ENCODE results near the gene KLHL40.

Gene KLHL40

DNA sequence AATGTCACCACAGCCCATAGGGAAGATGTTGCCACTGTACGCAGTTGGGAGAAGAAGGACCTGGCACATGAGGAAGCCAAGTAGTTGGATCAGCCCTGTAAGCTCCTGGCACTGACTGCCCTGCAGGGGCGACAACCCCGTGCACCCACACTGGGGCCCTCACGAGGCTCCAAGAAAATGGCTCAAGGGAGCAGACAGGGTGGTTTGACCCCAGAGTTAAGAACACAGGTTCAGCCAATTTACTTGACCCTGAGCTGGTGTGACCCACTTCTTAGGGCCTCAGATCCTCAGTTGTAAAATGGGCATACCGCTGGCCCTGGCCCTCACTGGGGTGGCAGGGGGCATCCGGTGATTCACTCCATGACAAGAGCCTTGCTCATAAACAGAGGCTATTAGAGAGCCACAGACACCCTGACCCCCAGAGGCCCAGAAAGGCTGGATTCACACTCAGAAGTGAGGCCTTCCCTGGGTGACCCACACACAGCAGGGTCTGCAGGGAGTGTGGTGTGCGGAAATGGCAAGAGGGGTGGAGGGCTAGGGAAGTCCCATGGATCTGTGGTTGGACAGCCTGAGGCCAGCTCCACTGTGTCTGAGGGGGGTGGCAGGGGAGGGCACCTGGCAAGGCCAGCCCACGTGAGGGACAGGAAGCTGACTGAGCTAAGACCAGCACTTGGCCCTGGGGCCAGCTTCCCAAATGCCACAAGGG, 19.0 kb downstream of the KLHL40 start:
- Histone ChIP-seq H3K9ac (ENCODE audit: low read depth, low read length) (no peak overlapping the region), H3K4me1 (ENCODE audit: control insufficient read depth, insufficient read depth, low read length) (peaks cover 3% of the 10 kb centered on the region), H3K4me3 (ENCODE audit: low read length) (no peak overlapping the region), H3K4me2 (ENCODE audit: low read length) (no peak overlapping the region), H3K9me3 (replicated peaks; ENCODE audit: low read length) (no peaks in the 10 kb centered on the region), H3K36me3 (ENCODE audit: insufficient read depth, low read length) (no peaks in the 10 kb centered on the region), H3K27me3 (ENCODE audit: control insufficient read depth, insufficient read depth, low read length) (peaks cover 27% of the 10 kb centered on the region)

DNA sequence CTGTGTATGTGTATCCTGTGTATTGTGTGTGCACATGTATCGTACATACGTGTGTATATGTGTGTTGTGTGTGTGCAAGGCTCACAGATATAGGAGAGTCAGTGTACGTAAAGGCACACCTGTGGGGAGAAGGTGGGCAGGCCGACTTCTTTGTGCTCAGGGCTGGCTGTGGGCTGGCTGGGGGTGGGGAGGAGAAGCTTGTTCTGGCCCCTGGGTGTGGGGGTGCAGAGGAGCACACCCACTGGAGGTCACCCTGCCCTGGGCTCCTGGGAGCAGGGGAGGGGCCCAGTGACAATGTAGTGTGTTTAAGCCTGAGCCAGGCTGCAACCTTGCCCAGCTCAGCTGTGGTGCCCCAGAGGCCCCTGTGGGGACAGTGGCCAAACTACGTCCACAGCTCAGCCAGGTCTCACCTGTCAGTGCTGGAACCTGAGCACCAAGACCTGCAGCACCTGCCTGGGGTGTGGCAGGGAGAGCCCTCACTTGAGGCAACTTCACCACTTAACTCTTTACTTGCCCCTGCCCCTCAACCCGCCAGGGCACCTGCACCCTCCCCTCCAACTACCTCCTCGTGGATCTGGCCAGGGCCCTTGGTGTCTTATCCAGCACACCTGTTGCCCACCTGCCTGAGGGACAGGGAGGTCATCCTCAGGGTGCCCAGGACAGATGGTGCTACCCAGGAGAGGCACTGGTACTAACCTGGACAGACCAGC, 19.9 kb downstream of the KLHL40 start:
- H3K4me3 ChIP-seq (ENCODE audit: low read length): no peak overlapping the region
- H3K27me3 ChIP-seq (ENCODE audit: control insufficient read depth, insufficient read depth, low read length): peaks cover 29% of the 10 kb centered on the region
- no peaks in the 10 kb centered on the region for H3K9me3 ChIP-seq (replicated peaks; ENCODE audit: low read length)
- peaks cover 3% of the 10 kb centered on the region for H3K4me1 ChIP-seq (ENCODE audit: control insufficient read depth, insufficient read depth, low read length)
- H3K36me3 ChIP-seq (ENCODE audit: insufficient read depth, low read length): no peaks in the 10 kb centered on the region
- no peak overlapping the region for H3K9ac ChIP-seq (ENCODE audit: low read depth, low read length)
- no peak overlapping the region for H3K4me2 ChIP-seq (ENCODE audit: low read length)

DNA sequence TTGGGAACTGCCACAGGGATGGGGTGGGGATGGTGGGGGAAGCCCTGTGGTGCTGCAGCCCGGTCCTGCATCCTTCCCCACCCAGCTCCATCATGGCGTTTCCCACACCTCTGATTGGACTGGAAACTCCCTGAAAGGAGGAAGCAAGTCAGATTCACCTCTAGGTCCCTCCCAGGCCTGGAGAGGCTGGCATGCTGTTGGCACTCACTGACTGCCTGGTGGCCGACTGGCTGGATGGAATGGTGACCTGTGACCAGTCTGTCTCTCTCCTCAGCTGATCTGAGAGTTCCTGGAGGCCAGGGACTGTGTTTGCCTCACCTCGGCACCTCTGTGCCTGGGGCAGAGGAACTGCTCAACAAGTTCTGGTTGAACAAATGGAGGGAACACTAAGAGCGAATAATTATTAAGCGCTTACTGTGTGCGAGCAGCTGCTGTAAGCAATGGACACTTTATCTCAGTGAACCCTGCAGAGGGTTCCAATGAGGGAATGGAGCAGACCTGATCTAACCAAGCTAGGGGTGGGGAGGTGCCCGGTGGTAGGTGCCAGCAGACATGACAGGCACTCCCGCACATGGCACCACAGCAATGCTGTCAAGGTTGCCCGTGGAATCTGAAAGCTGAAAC, 20.7 kb downstream of the KLHL40 start:
- Histone ChIP-seq H3K27me3 (ENCODE audit: control insufficient read depth, insufficient read depth, low read length) (peaks cover 33% of the 10 kb centered on the region), H3K4me1 (ENCODE audit: control insufficient read depth, insufficient read depth, low read length) (peaks cover 3% of the 10 kb centered on the region), H3K4me3 (ENCODE audit: low read length) (no peak overlapping the region), H3K9me3 (replicated peaks; ENCODE audit: low read length) (no peaks in the 10 kb centered on the region), H3K36me3 (ENCODE audit: insufficient read depth, low read length) (no peaks in the 10 kb centered on the region), H3K9ac (ENCODE audit: low read depth, low read length) (no peak overlapping the region), H3K4me2 (ENCODE audit: low read length) (no peak overlapping the region)

GRCh38 chr3:42706721-42707619, 21.6 kb downstream of the KLHL40 start:
- no peaks in the 10 kb centered on the region for H3K4me1 ChIP-seq (ENCODE audit: control insufficient read depth, insufficient read depth, low read length)
- H3K27me3 ChIP-seq (ENCODE audit: control insufficient read depth, insufficient read depth, low read length): peaks cover 42% of the 10 kb centered on the region
- no peaks in the 10 kb centered on the region for H3K36me3 ChIP-seq (ENCODE audit: insufficient read depth, low read length)
- H3K4me3 ChIP-seq (ENCODE audit: low read length): no peak overlapping the region
- no peaks in the 10 kb centered on the region for H3K9me3 ChIP-seq (replicated peaks; ENCODE audit: low read length)
- H3K4me2 ChIP-seq (ENCODE audit: low read length): no peak overlapping the region
- H3K9ac ChIP-seq (ENCODE audit: low read depth, low read length): no peak overlapping the region

DNA sequence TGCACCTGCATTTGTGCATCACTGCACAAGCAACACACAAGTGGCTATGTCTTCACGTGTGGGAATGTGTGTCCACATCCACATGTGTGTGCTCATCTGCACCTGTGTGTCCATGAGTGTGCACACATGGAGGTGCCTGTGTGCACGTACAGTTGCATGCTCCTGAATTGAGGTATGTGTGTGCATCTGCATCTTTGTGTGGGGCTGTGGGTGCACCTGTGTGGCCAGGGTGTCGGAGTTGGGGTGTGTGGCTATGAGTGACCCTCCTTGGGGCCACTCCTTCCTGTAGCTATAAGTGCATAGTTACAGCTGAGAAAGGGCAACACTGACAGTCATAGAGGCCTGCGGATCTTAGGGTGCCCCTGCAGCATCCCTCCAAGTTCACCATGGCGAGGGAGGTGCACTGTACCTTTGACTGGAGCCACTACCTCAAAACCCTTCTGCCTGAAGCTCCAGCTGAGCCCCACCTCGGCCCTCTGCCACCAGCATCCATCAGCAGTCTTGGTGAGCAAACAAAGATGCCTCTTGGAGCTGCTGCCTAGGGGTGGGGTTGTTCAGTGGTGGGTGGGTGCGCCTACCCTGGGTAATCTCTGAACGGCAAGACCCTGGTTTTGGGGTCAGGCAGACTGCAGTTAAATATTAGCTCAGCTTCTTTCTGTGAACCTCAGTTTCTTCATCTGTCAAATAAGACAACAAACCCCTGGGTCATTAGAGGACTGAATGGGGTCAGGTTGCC, 22.5 kb downstream of the KLHL40 start:
- no peak overlapping the region for H3K4me3 ChIP-seq (ENCODE audit: low read length)
- H3K9me3 ChIP-seq (replicated peaks; ENCODE audit: low read length): no peaks in the 10 kb centered on the region
- no peaks in the 10 kb centered on the region for H3K36me3 ChIP-seq (ENCODE audit: insufficient read depth, low read length)
- H3K4me1 ChIP-seq (ENCODE audit: control insufficient read depth, insufficient read depth, low read length): no peaks in the 10 kb centered on the region
- no peak overlapping the region for H3K4me2 ChIP-seq (ENCODE audit: low read length)
- H3K9ac ChIP-seq (ENCODE audit: low read depth, low read length): no peak overlapping the region
- H3K27me3 ChIP-seq (ENCODE audit: control insufficient read depth, insufficient read depth, low read length): peaks cover 49% of the 10 kb centered on the region

DNA sequence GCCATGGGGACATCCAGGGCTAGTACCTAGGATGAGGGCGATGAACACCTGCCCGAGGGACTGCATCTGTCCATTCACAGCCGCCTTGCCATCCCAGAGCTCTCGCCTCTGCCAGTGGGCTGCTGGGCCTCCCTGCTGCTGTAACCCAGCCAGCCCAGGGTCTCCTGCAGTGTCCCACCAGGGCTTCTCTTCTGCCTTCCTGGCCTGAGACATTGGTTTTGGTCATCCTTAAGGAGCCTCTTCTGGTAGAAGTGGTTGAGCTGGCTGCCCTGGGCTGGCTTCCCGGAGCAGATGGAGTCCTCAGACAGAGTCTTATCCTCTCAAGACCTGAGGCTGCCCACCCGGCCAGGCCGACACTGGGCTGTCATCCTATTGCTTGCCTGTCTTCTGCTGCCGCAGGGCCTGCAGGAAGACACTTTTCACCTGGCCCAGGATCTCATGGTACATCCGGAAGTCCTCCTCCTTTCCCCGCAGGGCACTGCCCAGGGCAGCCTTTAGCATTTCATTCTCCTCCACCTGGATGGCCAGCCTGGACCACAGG, 23.3 kb downstream of the KLHL40 start:
- peaks cover 56% of the 10 kb centered on the region for H3K27me3 ChIP-seq (ENCODE audit: control insufficient read depth, insufficient read depth, low read length)
- no peaks in the 10 kb centered on the region for H3K36me3 ChIP-seq (ENCODE audit: insufficient read depth, low read length)
- H3K4me1 ChIP-seq (ENCODE audit: control insufficient read depth, insufficient read depth, low read length): no peaks in the 10 kb centered on the region
- no peak overlapping the region for H3K4me2 ChIP-seq (ENCODE audit: low read length)
- H3K4me3 ChIP-seq (ENCODE audit: low read length): no peak overlapping the region
- no peaks in the 10 kb centered on the region for H3K9me3 ChIP-seq (replicated peaks; ENCODE audit: low read length)
- no peak overlapping the region for H3K9ac ChIP-seq (ENCODE audit: low read depth, low read length)

DNA sequence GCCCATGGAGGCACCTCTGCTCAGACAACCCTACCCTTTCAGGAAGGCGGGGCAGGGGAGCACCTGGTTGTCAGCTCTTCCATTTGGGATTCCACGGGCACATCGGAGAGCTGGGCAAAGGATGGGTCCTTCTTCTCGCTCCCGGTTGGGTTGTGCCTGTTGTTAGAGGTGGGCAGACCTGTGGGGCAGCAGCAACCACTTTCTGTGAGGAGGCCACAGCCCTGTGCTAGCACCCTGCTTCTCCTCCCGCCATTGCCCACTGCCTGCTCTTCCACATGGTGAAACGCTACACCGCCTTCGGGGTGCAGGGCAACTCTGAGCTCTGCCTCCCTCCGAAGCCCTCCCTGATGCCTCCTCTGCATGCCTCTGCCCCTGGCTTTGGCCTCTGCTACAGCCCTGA, 24.3 kb downstream of the KLHL40 start:
- peaks cover 65% of the 10 kb centered on the region for H3K27me3 ChIP-seq (ENCODE audit: control insufficient read depth, insufficient read depth, low read length)
- no peaks in the 10 kb centered on the region for H3K4me1 ChIP-seq (ENCODE audit: control insufficient read depth, insufficient read depth, low read length)
- no peaks in the 10 kb centered on the region for H3K36me3 ChIP-seq (ENCODE audit: insufficient read depth, low read length)
- H3K4me3 ChIP-seq (ENCODE audit: low read length): no peak overlapping the region
- H3K9me3 ChIP-seq (replicated peaks; ENCODE audit: low read length): no peaks in the 10 kb centered on the region
- no peak overlapping the region for H3K4me2 ChIP-seq (ENCODE audit: low read length)
- no peak overlapping the region for H3K9ac ChIP-seq (ENCODE audit: low read depth, low read length)

- H3K4me1 ChIP-seq (ENCODE audit: control insufficient read depth, insufficient read depth, low read length): no peaks in the 10 kb centered on the region
- H3K4me2 ChIP-seq (ENCODE audit: low read length): no peak overlapping the region
- H3K36me3 ChIP-seq (ENCODE audit: insufficient read depth, low read length): no peaks in the 10 kb centered on the region
- no peak overlapping the region for H3K9ac ChIP-seq (ENCODE audit: low read depth, low read length)
- peaks cover 68% of the 10 kb centered on the region for H3K27me3 ChIP-seq (ENCODE audit: control insufficient read depth, insufficient read depth, low read length)
- H3K4me3 ChIP-seq (ENCODE audit: low read length): no peak overlapping the region
- H3K9me3 ChIP-seq (replicated peaks; ENCODE audit: low read length): no peaks in the 10 kb centered on the region
These were observed 25.1 kb downstream of the KLHL40 start for GRCh38 chr3:42710323-42711021.

GRCh38 chr3:42711491-42712343, 26.4 kb downstream of the KLHL40 start:
- Histone ChIP-seq H3K4me1 (ENCODE audit: control insufficient read depth, insufficient read depth, low read length) (no peaks in the 10 kb centered on the region), H3K36me3 (ENCODE audit: insufficient read depth, low read length) (no peaks in the 10 kb centered on the region), H3K9me3 (replicated peaks; ENCODE audit: low read length) (no peaks in the 10 kb centered on the region), H3K4me2 (ENCODE audit: low read length) (no peak overlapping the region), H3K9ac (ENCODE audit: low read depth, low read length) (no peak overlapping the region), H3K27me3 (ENCODE audit: control insufficient read depth, insufficient read depth, low read length) (peaks cover 59% of the 10 kb centered on the region), H3K4me3 (ENCODE audit: low read length) (no peak overlapping the region)

DNA sequence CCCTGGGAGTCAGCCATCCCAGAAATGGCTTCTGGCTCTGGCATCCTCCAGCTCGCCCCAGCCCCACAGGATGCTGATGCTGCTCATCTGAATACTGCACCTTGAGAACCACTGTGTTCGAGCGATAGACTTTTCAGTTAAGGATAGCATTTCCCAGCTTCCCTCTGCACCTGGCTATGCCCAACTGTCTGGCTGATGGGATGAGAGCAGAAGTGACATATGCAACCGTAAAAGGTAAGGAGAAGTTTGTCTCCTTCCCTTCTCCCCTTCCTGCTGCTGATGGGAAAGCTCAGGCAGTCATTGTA, 27.0 kb downstream of the KLHL40 start:
- no peaks in the 10 kb centered on the region for H3K9me3 ChIP-seq (replicated peaks; ENCODE audit: low read length)
- peaks cover 53% of the 10 kb centered on the region for H3K27me3 ChIP-seq (ENCODE audit: control insufficient read depth, insufficient read depth, low read length)
- H3K4me2 ChIP-seq (ENCODE audit: low read length): no peak overlapping the region
- no peak overlapping the region for H3K9ac ChIP-seq (ENCODE audit: low read depth, low read length)
- no peak overlapping the region for H3K4me3 ChIP-seq (ENCODE audit: low read length)
- H3K4me1 ChIP-seq (ENCODE audit: control insufficient read depth, insufficient read depth, low read length): no peaks in the 10 kb centered on the region
- no peaks in the 10 kb centered on the region for H3K36me3 ChIP-seq (ENCODE audit: insufficient read depth, low read length)

Data from skeletal muscle satellite cell (primary cell).